HepG2 (cell line): ENCODE measurements around the gene PRDM9. TPM values are rescaled to one million over a fixed set of nuclear protein-coding genes. Genes with fewer than 3 reads are reported as not detected.

ENCODE experiments used
- ATAC-seq: fragments of 200-7000 bp; cut with Tn5 transposase; 3 replicates; pipeline ENCODE4 v1.9.1; 2020; ENCODE audit warnings: mild to moderate bottlenecking, moderate library complexity
- BruUV-seq: library from RNA; stranded (reverse); fragments of 400-500 nt; replicated peaks from 2 replicates; lab custom pipeline; 2021; lab: Mats Ljungman, UMichigan
- CTCF ChIA-PET: fragments of 300-600 bp; formaldehyde crosslinking; extraction: SDS; loops from one replicate; lab custom pipeline; 2021; ENCODE audit warnings: low total read pairs, inconsistent platforms, low intra/inter-chr PET ratio; lab: Yijun Ruan, JAX
- POLR2A ChIA-PET: fragments of 350-600 bp; sonication (Branson Sonifier 250); formaldehyde crosslinking; loops from one replicate; lab custom pipeline; 2020; ENCODE audit warnings: antibody characterized with exemption, inconsistent platforms; lab: Yijun Ruan, JAX
- DNase-seq: peaks from one replicate; pipeline ENCODE4 v3.0.0-alpha.2; 2015; ENCODE audit warnings: low spot score
- FAIRE-seq: peaks from 3 replicates; lab custom pipeline; 2011; peaks lifted over from hg19 to GRCh38; lab: Jason Lieb, UNC
- H2AFZ ChIP-seq: one replicate; pipeline ENCODE4 v1.6.1; 2011; ENCODE audit warnings: low read length, inconsistent platforms
- H3K27ac ChIP-seq: fragments of 300-600 bp; 3 replicates; pipeline ENCODE4 v1.8.0; 2011; ENCODE audit warnings: mixed run types, mild to moderate bottlenecking, mixed read lengths, low read length, inconsistent platforms; ENCODE audit not compliant: insufficient read depth; ENCODE audit errors: extremely low read length
- H3K27me3 ChIP-seq, 2 experiments: fragments of 200-600 bp in 1 of 2; 2 replicates in 1 of 2; 3 replicates in 1 of 2; pipeline versions ENCODE4 v1.6.0 to v1.8.0; 2011; ENCODE audit warnings: low read length in 2 of 2, mild to moderate bottlenecking in 2 of 2, moderate library complexity in 2 of 2, inconsistent platforms in 1 of 2; ENCODE audit not compliant: insufficient read depth in 2 of 2, control insufficient read depth in 1 of 2
- H3K36me3 ChIP-seq, 2 experiments: fragments of 200-600 bp in 1 of 2; replicated peaks in 1 of 2; 2 replicates in 1 of 2; 3 replicates in 1 of 2; pipeline versions ENCODE4 v1.5.1 to v1.8.0; 2011; ENCODE audit warnings: low read length in 2 of 2, inconsistent platforms in 1 of 2; ENCODE audit not compliant: insufficient read depth in 2 of 2, control insufficient read depth in 1 of 2
- H3K4me1 ChIP-seq: 2 replicates; pipeline ENCODE4 v1.5.1; 2012; ENCODE audit warnings: low read length, inconsistent platforms; ENCODE audit not compliant: insufficient read depth
- H3K4me2 ChIP-seq: 2 replicates; pipeline ENCODE4 v1.6.0; 2011; ENCODE audit warnings: low read depth, low read length, inconsistent platforms
- H3K4me3 ChIP-seq, 3 experiments: fragments of 200-600 bp in 1 of 3; sonication (generic), shearing (Covaris generic) in 1 of 3; replicated peaks in 1 of 3; 2 replicates each; pipeline ENCODE4 v1.5.1; 2011 to 2016; ENCODE audit warnings: low read length in 3 of 3, inconsistent platforms in 2 of 3, low read depth in 2 of 3, mild to moderate bottlenecking in 2 of 3, control low read depth in 1 of 3, mixed read lengths in 1 of 3; ENCODE audit not compliant: insufficient read depth in 1 of 3
- H3K79me2 ChIP-seq: one replicate; pipeline ENCODE4 v1.6.1; 2011; ENCODE audit warnings: low read length, inconsistent platforms; ENCODE audit not compliant: insufficient read depth
- H3K9ac ChIP-seq: 2 replicates; pipeline ENCODE4 v1.6.0; 2011; ENCODE audit warnings: mild to moderate bottlenecking, low read depth, low read length, inconsistent platforms; ENCODE audit not compliant: insufficient read depth
- H3K9me3 ChIP-seq: 2 replicates; pipeline ENCODE4 v1.5.1; 2012; ENCODE audit warnings: mild to moderate bottlenecking, low read length
- H4K20me1 ChIP-seq: 2 replicates; pipeline ENCODE4 v1.6.0; 2011; ENCODE audit warnings: inconsistent platforms, mild to moderate bottlenecking, low read length, moderate library complexity; ENCODE audit not compliant: insufficient read depth
- ATAD3A ChIP-seq: sonication (generic); formaldehyde crosslinking; IDR thresholded peaks from 2 replicates; pipeline ENCODE4 v1.4.0; 2020; ENCODE audit warnings: missing genetic modification reagents
- CERS6 ChIP-seq: sonication (generic); formaldehyde crosslinking; IDR thresholded peaks from 2 replicates; pipeline ENCODE4 v1.5.0; 2020; ENCODE audit warnings: missing genetic modification reagents
- EED ChIP-seq: sonication (generic); formaldehyde crosslinking; IDR thresholded peaks from 2 replicates; pipeline ENCODE4 v1.5.0; 2020; ENCODE audit warnings: mild to moderate bottlenecking, missing genetic modification reagents
- IRF1 ChIP-seq: sonication (generic); formaldehyde crosslinking; IDR thresholded peaks from 2 replicates; pipeline ENCODE4 v1.4.0; 2020; ENCODE audit warnings: low read depth, mild to moderate bottlenecking, missing genetic modification reagents
- MAX ChIP-seq: IDR thresholded peaks from 2 replicates; pipeline ENCODE4 v1.6.1; 2012; ENCODE audit warnings: inconsistent platforms
- NBN ChIP-seq: fragments of 450-650 bp; conservative IDR thresholded peaks from 2 replicates; pipeline ENCODE4 v1.6.1; 2017
- NFATC3 ChIP-seq: sonication (generic); formaldehyde crosslinking; IDR thresholded peaks from 2 replicates; pipeline ENCODE4 v1.5.1; 2020; ENCODE audit warnings: mild to moderate bottlenecking, missing genetic modification reagents
- SMARCE1 ChIP-seq: fragments of 450-650 bp; IDR thresholded peaks from 2 replicates; pipeline ENCODE4 v1.6.1; 2017; ENCODE audit warnings: borderline replicate concordance
- ZBTB20 ChIP-seq: sonication (generic); formaldehyde crosslinking; IDR thresholded peaks from 2 replicates; pipeline ENCODE4 v1.8.1; 2023; ENCODE audit warnings: missing genetic modification reagents, low read depth, mild to moderate bottlenecking, borderline replicate concordance
- ZBTB38 ChIP-seq: sonication (generic); formaldehyde crosslinking; IDR thresholded peaks from 2 replicates; pipeline ENCODE4 v1.5.1; 2020; ENCODE audit warnings: mild to moderate bottlenecking, missing genetic modification reagents
- ZMAT3 ChIP-seq: sonication (generic); formaldehyde crosslinking; conservative IDR thresholded peaks from 2 replicates; pipeline ENCODE4 v1.7.0; 2021; ENCODE audit warnings: missing genetic modification reagents
- ZNF138 ChIP-seq: sonication (generic); formaldehyde crosslinking; IDR thresholded peaks from 2 replicates; pipeline ENCODE4 v1.5.0; 2020; ENCODE audit warnings: mild to moderate bottlenecking, low read depth, missing genetic modification reagents
- ZNF234 ChIP-seq: sonication (generic); formaldehyde crosslinking; conservative IDR thresholded peaks from 2 replicates; pipeline ENCODE4 v1.5.1; 2020; ENCODE audit warnings: mild to moderate bottlenecking, missing genetic modification reagents
- ZNF788 ChIP-seq: sonication (generic); formaldehyde crosslinking; IDR thresholded peaks from 2 replicates; pipeline ENCODE4 v1.5.0; 2020; ENCODE audit warnings: mild to moderate bottlenecking, missing genetic modification reagents, borderline replicate concordance
- WGBS: methylation state at CpG from one replicate; pipeline ENCODE4 v1.1.6; 2017; ENCODE audit warnings: low lambda C conversion rate; 5-methylcytosine and 5-hydroxymethylcytosine counted together
- in situ Hi-C: cut with HindIII; loops from 2 replicates; pipeline ENCODE4 v1.10.0; 2017; ENCODE audit warnings: low pct_unique_long_range_greater_than_20kb; ENCODE audit not compliant: extremely low pct_ligation_motif_present
- intact Hi-C: fragments of 100-400 bp; cut with micrococcal nuclease; formaldehyde crosslinking; loops from one replicate; pipeline ENCODE4 v1.10.0; 2022; ENCODE audit not compliant: unreplicated experiment
- polyA plus RNA-seq, 8 experiments: library from polyadenylated mRNA; depleted of rRNA in 3 of 8; stranded (reverse) in 7 of 8; unstranded in 1 of 8; fragments of >200 nt; fragmentation: Illumina TruSeq in 4 of 8; extraction: Trizol in 4 of 8; gene quantifications; 2 replicates each; pipeline versions ENCODE4 v1.2.1 to v1.2.3, GENCODE V29; 2011 to 2016; ENCODE audit warnings: low read depth in 4 of 8, missing spikeins in 1 of 8, mixed read lengths in 1 of 8; ENCODE audit not compliant: insufficient read depth in 1 of 8
- total RNA-seq, 5 experiments: library from RNA; depleted of rRNA; stranded (reverse); fragments of >200 nt; fragmentation: Illumina TruSeq; extraction: Trizol; gene quantifications; 2 replicates each; pipeline ENCODE4 v1.2.3, GENCODE V29; 2016; ENCODE audit warnings: low read depth in 1 of 5

The PRDM9 gene
- total and polyA plus RNA-seq, 2 of the 13 experiments (the other 11 are each of a cell fraction or from before 2014, with no cell fraction given): not detected

GRCh38 chr5:23459214-23459613 lies 48.2 kb upstream of the PRDM9 start:
- ChIA-PET CTCF (no interaction called here), POLR2A (no interaction called here)
- H3K9me3 ChIP-seq: peaks cover 68% of the 10 kb centered on the region
- H3K79me2 ChIP-seq: no peaks in the 10 kb centered on the region
- no peak overlapping the region for H2AFZ ChIP-seq
- ATAC-seq: no peak
- intact Hi-C loops: no loop called here
- no peaks in the 10 kb centered on the region for H3K27me3 ChIP-seq
- no peak overlapping the region for H3K4me2 ChIP-seq
- H3K9ac ChIP-seq: no peak overlapping the region
- TF ChIP-seq NFATC3 (no peak), SMARCE1 (no peak), ZNF234 (CRISPR knock-in tag) (no peak), MAX (no peak), ZBTB20 (CRISPR knock-in tag) (no peak), ATAD3A (CRISPR knock-in tag) (no peak), IRF1 (CRISPR knock-in tag) (no peak), ZNF138 (CRISPR knock-in tag) (no peak), EED (CRISPR knock-in tag) (no peak), ZNF788 (CRISPR knock-in tag) (no peak), CERS6 (no peak), ZMAT3 (CRISPR knock-in tag) (no peak), NBN (no peak), ZBTB38 (CRISPR knock-in tag) (no peak)
- FAIRE-seq: no peak
- 38% methylated on average over 3 of the region's 3 CpGs for WGBS
- H3K4me3 ChIP-seq: no peak overlapping the region
- BruUV-seq: no TSS peak
- no peaks in the 10 kb centered on the region for H3K36me3 ChIP-seq
- no peak for DNase-seq
- no peaks in the 10 kb centered on the region for H3K4me1 ChIP-seq
- no peak overlapping the region for H3K27ac ChIP-seq
- in situ Hi-C loops: no loop called here
- H4K20me1 ChIP-seq: no peaks in the 10 kb centered on the region
